ENCODE results near the gene DDX4. TPM values are rescaled to one million over a fixed set of nuclear protein-coding genes. Genes with fewer than 3 reads are reported as not detected.

Gene DDX4
- total and polyA plus RNA-seq, 4 donors, result 0.03 TPM; not detected in 3

DNA sequence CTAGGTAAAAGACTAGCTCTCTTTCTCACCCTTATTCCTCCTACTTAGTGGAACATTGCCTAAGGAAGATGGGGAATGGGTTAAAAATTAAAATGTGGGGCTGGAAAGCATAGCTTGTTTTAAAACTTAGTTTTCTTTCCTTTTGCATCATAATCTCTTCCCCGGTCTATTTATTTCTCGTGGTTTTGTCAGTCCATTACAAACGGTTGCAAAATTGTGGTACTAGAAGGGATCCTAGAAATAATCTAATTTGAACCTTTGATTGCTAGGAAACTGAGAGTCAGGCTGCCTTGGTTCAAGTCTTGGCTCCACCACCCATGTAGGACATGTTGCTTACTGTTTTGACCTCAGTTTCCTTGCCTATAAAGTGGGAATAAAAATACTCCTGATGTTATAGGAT, 114.6 kb downstream of the DDX4 start:
- no peaks in the 10 kb centered on the region for H3K36me3 ChIP-seq (ENCODE audit: control insufficient read depth in 4 of 4, insufficient read depth in 4 of 4, low read length in 4 of 4)
- no peak overlapping the region for H3K9ac ChIP-seq (ENCODE audit: insufficient read depth in 1 of 2, low read length in 2 of 2)
- H3K27ac ChIP-seq (ENCODE audit: low read depth in 1 of 2, low read length in 1 of 2), result no peak overlapping the region
- 27 to 52% methylated on average over 3 of the region's 3 CpGs for WGBS, 2 donors
- no peak for DNase-seq
- peaks cover 0 to 6% (median 0%) of the 10 kb centered on the region in 5 donors for H3K4me1 ChIP-seq (ENCODE audit: control insufficient read depth in 5 of 5, insufficient read depth in 5 of 5, low read length in 5 of 5)
- TF ChIP-seq, protein P1, sequence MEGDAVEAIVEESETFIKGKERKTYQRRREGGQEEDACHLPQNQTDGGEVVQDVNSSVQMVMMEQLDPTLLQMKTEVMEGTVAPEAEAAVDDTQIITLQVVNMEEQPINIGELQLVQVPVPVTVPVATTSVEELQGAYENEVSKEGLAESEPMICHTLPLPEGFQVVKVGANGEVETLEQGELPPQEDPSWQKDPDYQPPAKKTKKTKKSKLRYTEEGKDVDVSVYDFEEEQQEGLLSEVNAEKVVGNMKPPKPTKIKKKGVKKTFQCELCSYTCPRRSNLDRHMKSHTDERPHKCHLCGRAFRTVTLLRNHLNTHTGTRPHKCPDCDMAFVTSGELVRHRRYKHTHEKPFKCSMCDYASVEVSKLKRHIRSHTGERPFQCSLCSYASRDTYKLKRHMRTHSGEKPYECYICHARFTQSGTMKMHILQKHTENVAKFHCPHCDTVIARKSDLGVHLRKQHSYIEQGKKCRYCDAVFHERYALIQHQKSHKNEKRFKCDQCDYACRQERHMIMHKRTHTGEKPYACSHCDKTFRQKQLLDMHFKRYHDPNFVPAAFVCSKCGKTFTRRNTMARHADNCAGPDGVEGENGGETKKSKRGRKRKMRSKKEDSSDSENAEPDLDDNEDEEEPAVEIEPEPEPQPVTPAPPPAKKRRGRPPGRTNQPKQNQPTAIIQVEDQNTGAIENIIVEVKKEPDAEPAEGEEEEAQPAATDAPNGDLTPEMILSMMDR (IDR thresholded peaks at IDR 0.05; ENCODE audit: control extremely low read depth, extremely low read depth), result no peak
- no peak overlapping the region for H3K4me3 ChIP-seq
- H3K9me3 ChIP-seq (ENCODE audit: control insufficient read depth in 4 of 4, insufficient read depth in 3 of 4, low read length in 3 of 4), result no peaks in the 10 kb centered on the region
- ATAC-seq (ENCODE audit: insufficient read depth, low FRiP score), result no peak
- H3K27me3 ChIP-seq (ENCODE audit: control insufficient read depth in 3 of 3, insufficient read depth in 3 of 3, low read length in 2 of 3), result no peaks in the 10 kb centered on the region

DNA sequence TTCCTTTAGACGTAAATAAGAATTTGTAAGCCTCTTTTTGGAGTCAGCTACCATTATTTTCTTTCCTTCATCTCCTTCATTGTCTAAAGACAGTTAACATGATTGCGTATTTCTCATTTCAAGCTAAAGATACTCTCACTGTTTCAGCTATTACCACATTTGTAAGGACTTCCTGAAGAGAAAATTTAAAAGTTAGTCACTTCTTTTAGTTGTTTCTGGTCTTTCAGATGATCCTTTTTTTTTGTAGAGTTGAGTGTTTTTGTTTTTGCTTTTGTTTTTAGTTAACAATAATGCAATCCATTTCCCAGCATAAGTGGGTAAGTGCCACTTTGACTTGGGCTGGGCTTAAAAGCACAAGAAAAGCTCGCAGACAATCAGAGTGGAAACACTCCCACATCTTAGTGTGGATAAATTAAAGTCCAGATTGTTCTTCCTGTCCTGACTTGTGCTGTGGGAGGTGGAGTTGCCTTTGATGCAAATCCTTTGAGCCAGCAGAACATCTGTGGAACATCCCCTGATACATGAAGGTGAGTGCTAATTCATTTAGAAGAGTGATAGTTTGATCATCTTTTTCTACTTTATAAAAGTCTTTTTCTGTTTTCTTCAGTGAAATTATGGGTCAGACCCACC, 115.3 kb downstream of the DDX4 start:
- Histone ChIP-seq H3K9ac (ENCODE audit: insufficient read depth in 1 of 2, low read length in 2 of 2) (no peak overlapping the region), H3K27ac (ENCODE audit: low read depth in 1 of 2, low read length in 1 of 2) (no peak overlapping the region), H3K4me3 (no peak overlapping the region), H3K9me3 (ENCODE audit: control insufficient read depth in 4 of 4, insufficient read depth in 3 of 4, low read length in 3 of 4) (no peaks in the 10 kb centered on the region), H3K4me1 (ENCODE audit: control insufficient read depth in 5 of 5, insufficient read depth in 5 of 5, low read length in 5 of 5) (peaks cover 0 to 6% (median 0%) of the 10 kb centered on the region in 5 donors), H3K27me3 (ENCODE audit: control insufficient read depth in 3 of 3, insufficient read depth in 3 of 3, low read length in 2 of 3) (no peaks in the 10 kb centered on the region), H3K36me3 (ENCODE audit: control insufficient read depth in 4 of 4, insufficient read depth in 4 of 4, low read length in 4 of 4) (no peaks in the 10 kb centered on the region)
- TF ChIP-seq, protein P1 (IDR thresholded peaks at IDR 0.05; ENCODE audit: control extremely low read depth, extremely low read depth), result no peak
- ATAC-seq (ENCODE audit: insufficient read depth, low FRiP score), result no peak
- DNase-seq, result no peak
- WGBS, 2 donors, result 59 to 71% methylated on average over 3 of the region's 3 CpGs

DNA sequence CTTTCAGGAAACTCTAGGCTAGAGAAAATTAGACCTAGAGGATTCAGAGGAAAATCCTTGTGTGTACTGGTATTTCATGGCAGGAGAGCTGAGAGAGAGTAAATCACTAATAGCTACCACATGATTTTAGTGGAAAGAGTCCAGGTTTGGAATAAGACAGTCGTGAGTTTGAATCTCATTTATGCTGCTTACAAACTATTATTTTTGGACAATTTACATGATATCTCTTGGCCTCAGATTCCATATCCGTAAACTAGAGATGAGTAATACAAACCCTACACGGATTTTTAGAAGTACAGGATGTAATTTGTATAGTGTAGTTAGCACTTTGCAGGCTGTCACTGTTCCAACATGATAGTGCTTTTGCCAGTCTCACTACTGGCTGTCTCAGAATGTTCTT, 116.0 kb downstream of the DDX4 start:
- H3K9me3 ChIP-seq (ENCODE audit: control insufficient read depth in 4 of 4, insufficient read depth in 3 of 4, low read length in 3 of 4), result no peaks in the 10 kb centered on the region
- H3K27ac ChIP-seq (ENCODE audit: low read depth in 1 of 2, low read length in 1 of 2), result no peak overlapping the region
- H3K9ac ChIP-seq (ENCODE audit: insufficient read depth in 1 of 2, low read length in 2 of 2), result no peak overlapping the region
- ATAC-seq (ENCODE audit: insufficient read depth, low FRiP score) (no peak), DNase-seq (no peak)
- H3K27me3 ChIP-seq (ENCODE audit: control insufficient read depth in 3 of 3, insufficient read depth in 3 of 3, low read length in 2 of 3), result no peaks in the 10 kb centered on the region
- TF ChIP-seq, protein P1 (IDR thresholded peaks at IDR 0.05; ENCODE audit: control extremely low read depth, extremely low read depth), result no peak
- H3K4me3 ChIP-seq, result no peak overlapping the region
- WGBS, 2 donors, result 51 to 60% methylated on average over 3 of the region's 3 CpGs
- no peaks in the 10 kb centered on the region for H3K36me3 ChIP-seq (ENCODE audit: control insufficient read depth in 4 of 4, insufficient read depth in 4 of 4, low read length in 4 of 4)
- H3K4me1 ChIP-seq (ENCODE audit: control insufficient read depth in 5 of 5, insufficient read depth in 5 of 5, low read length in 5 of 5), result peaks cover 0 to 6% (median 0%) of the 10 kb centered on the region in 5 donors

DNA sequence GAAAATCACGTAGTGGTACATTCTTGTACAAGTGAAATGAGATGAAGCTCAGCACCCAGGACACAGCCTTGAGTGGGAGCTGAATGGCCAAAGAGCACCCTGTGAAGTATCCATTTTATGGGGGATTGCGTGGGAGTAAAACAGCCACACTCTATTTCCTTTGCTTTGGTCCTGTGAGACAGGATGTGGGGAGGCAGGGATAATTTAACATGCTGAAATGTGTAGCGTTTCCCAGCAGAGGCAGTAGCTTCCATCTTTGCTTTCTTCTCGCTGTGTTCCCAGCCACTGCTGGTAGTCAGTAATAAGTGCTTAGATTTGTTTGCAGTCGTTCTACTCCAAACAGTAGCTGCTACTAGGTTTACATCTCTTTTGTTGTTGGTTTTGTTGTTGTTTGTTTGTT, 117.6 kb downstream of the DDX4 start:
- H3K27ac ChIP-seq (ENCODE audit: low read depth in 1 of 2, low read length in 1 of 2), result no peak overlapping the region
- no peaks in the 10 kb centered on the region for H3K36me3 ChIP-seq (ENCODE audit: control insufficient read depth in 4 of 4, insufficient read depth in 4 of 4, low read length in 4 of 4)
- peaks cover 0 to 6% (median 0%) of the 10 kb centered on the region in 5 donors for H3K4me1 ChIP-seq (ENCODE audit: control insufficient read depth in 5 of 5, insufficient read depth in 5 of 5, low read length in 5 of 5)
- no peak overlapping the region for H3K4me3 ChIP-seq
- ATAC-seq (ENCODE audit: insufficient read depth, low FRiP score) (no peak), DNase-seq (peak in 1 of 3 donors; percentile 6)
- H3K9me3 ChIP-seq (ENCODE audit: control insufficient read depth in 4 of 4, insufficient read depth in 3 of 4, low read length in 3 of 4), result no peaks in the 10 kb centered on the region
- no peak overlapping the region for H3K9ac ChIP-seq (ENCODE audit: insufficient read depth in 1 of 2, low read length in 2 of 2)
- H3K27me3 ChIP-seq (ENCODE audit: control insufficient read depth in 3 of 3, insufficient read depth in 3 of 3, low read length in 2 of 3), result no peaks in the 10 kb centered on the region
- 63% methylated on average over 5 of the region's 5 CpGs for WGBS, 2 donors
- TF ChIP-seq, protein P1 (IDR thresholded peaks at IDR 0.05; ENCODE audit: control extremely low read depth, extremely low read depth), result no peak
